ENCODE data around the gene CEMIP.

- no peak for TF ChIP-seq ARNT (IDR thresholded peaks at IDR 0.05)
- no peak for TF ChIP-seq ZNF384 (IDR thresholded peaks at IDR 0.05)
- no peak for TF ChIP-seq BHLHE40 (IDR thresholded peaks at IDR 0.05; ENCODE audit: borderline replicate concordance)
Measured at GRCh38 chr15:80816936-80817335, 37.8 kb downstream of the CEMIP start.
